ENCODE results near the gene DUSP12. TPM values are rescaled to one million over a fixed set of nuclear protein-coding genes. Genes with fewer than 3 reads are reported as not detected.
A peak's percentile ranks its signal among the peaks of the same experiment; 100 is the strongest.

Gene DUSP12
- total and polyA plus RNA-seq, 2 donors (not counting 3 experiments of a cell fraction or from before 2014, with no cell fraction given), result 26.8 to 31.6 TPM

GRCh38 chr1:161784968-161785367 lies 35.4 kb downstream of the DUSP12 start:
- Histone ChIP-seq H2AFZ (ENCODE audit: low read depth, low read length) (no peak overlapping the region), H3K36me3 (ENCODE audit: control insufficient read depth in 2 of 2, extremely low read depth in 1 of 2, insufficient read depth in 2 of 2, low read length in 2 of 2) (peaks cover 6 to 16% of the 10 kb centered on the region in 2 experiments), H3K4me3 (replicated peaks in 1 of 3; ENCODE audit: insufficient read depth in 1 of 3, low read depth in 1 of 3, low read length in 3 of 3) (no peak overlapping the region), H3K9ac (replicated peaks; ENCODE audit: extremely low read depth, insufficient read depth, low read length) (no peak overlapping the region), H3K4me2 (ENCODE audit: insufficient read depth, low read length) (no peak overlapping the region), H4K20me1 (replicated peaks; ENCODE audit: control insufficient read depth, extremely low read depth, insufficient read depth, low read length) (no peaks in the 10 kb centered on the region), H3K9me1 (replicated peaks; ENCODE audit: control insufficient read depth, extremely low read depth, insufficient read depth, low read length) (no peaks in the 10 kb centered on the region), H3K27ac (ENCODE audit: insufficient read depth, low read depth, low read length) (no peak overlapping the region), H3K27me3 (ENCODE audit: control insufficient read depth in 2 of 2, insufficient read depth in 2 of 2, low read length in 2 of 2) (no peaks in the 10 kb centered on the region), H3K9me3 (replicated peaks; ENCODE audit: control insufficient read depth, insufficient read depth, low read length) (no peaks in the 10 kb centered on the region), H3K79me2 (ENCODE audit: control insufficient read depth, insufficient read depth, low read length) (peaks cover 14% of the 10 kb centered on the region), H3K4me1 (ENCODE audit: control insufficient read depth, extremely low read depth, insufficient read depth, low read length) (no peaks in the 10 kb centered on the region)
- intact Hi-C loops (cut with micrococcal nuclease), result no loop called here
- no peak for FAIRE-seq
- CTCF ChIA-PET, result interaction anchor here (1.0 to 2.4 kb wide), 2 partner anchors 239 to 252 kb away, joined by 3 to 13 read pairs; partner anchors contain the start of gene OLFML2B
- dilution Hi-C loops (cut with MboI; ENCODE audit: extremely low pct_ligation_motif_present, low sequenced_read_pairs), result no loop called here
- no peak for DNase-seq (ENCODE audit: low read depth, low spot score)
- POLR2A ChIA-PET, result no interaction called here
- no peak for TF ChIP-seq POLR2AphosphoS5 (IDR thresholded peaks at IDR 0.05; ENCODE audit: insufficient read depth, low read depth, low read length)
- no TSS peak for BruUV-seq (replicated peaks)

GRCh38 chr1:161787355-161787754 lies 37.8 kb downstream of the DUSP12 start:
- H3K4me1 ChIP-seq (ENCODE audit: control insufficient read depth, extremely low read depth, insufficient read depth, low read length), result peaks cover 6% of the 10 kb centered on the region
- no peak overlapping the region for H2AFZ ChIP-seq (ENCODE audit: low read depth, low read length)
- no peaks in the 10 kb centered on the region for H3K27me3 ChIP-seq (ENCODE audit: control insufficient read depth in 2 of 2, insufficient read depth in 2 of 2, low read length in 2 of 2)
- CTCF ChIA-PET, result interaction anchor here (0.6 to 0.8 kb wide), 5 partner anchors 15 to 28 kb away, joined by 3 to 7 read pairs (median 3); no protein-coding TSS in a partner anchor
- H4K20me1 ChIP-seq (replicated peaks; ENCODE audit: control insufficient read depth, extremely low read depth, insufficient read depth, low read length), result no peaks in the 10 kb centered on the region
- no peaks in the 10 kb centered on the region for H3K9me1 ChIP-seq (replicated peaks; ENCODE audit: control insufficient read depth, extremely low read depth, insufficient read depth, low read length)
- peaks cover 6 to 23% of the 10 kb centered on the region in 2 experiments for H3K36me3 ChIP-seq (ENCODE audit: control insufficient read depth in 2 of 2, extremely low read depth in 1 of 2, insufficient read depth in 2 of 2, low read length in 2 of 2)
- peak; percentile 31 for DNase-seq (ENCODE audit: low read depth, low spot score)
- no peak for TF ChIP-seq MYC (IDR thresholded peaks at IDR 0.05; ENCODE audit: low read depth, low read length)
- TF ChIP-seq CTCF (IDR thresholded peaks at IDR 0.05; ENCODE audit: extremely low read depth in 1 of 2, insufficient read depth in 1 of 2, low read depth in 1 of 2, low read length in 2 of 2), result peak; percentile 11 to 18
- BruUV-seq (replicated peaks), result no TSS peak
- intact Hi-C loops (cut with micrococcal nuclease) (no loop called here), dilution Hi-C loops (cut with MboI; ENCODE audit: extremely low pct_ligation_motif_present, low sequenced_read_pairs) (no loop called here)
- POLR2A ChIA-PET, result no interaction called here
- FAIRE-seq, result no peak
- no peaks in the 10 kb centered on the region for H3K9me3 ChIP-seq (replicated peaks; ENCODE audit: control insufficient read depth, insufficient read depth, low read length)
- H3K4me3 ChIP-seq (replicated peaks in 1 of 3; ENCODE audit: insufficient read depth in 1 of 3, low read depth in 1 of 3, low read length in 3 of 3), result no peak overlapping the region
- H3K27ac ChIP-seq (ENCODE audit: insufficient read depth, low read depth, low read length), result no peak overlapping the region
- no peak overlapping the region for H3K9ac ChIP-seq (replicated peaks; ENCODE audit: extremely low read depth, insufficient read depth, low read length)
- H3K4me2 ChIP-seq (ENCODE audit: insufficient read depth, low read length), result no peak overlapping the region
- peaks cover 7% of the 10 kb centered on the region for H3K79me2 ChIP-seq (ENCODE audit: control insufficient read depth, insufficient read depth, low read length)

Measured in endothelial cell of umbilical vein (primary cell).